ENCODE data around the gene ZFP1.
"Not testable (repeated sequence)": the region's sequence is repeated elsewhere in the genome, so short reads cannot be mapped to it uniquely, and the experiment has no call there.

ZFP1 gene

DNA sequence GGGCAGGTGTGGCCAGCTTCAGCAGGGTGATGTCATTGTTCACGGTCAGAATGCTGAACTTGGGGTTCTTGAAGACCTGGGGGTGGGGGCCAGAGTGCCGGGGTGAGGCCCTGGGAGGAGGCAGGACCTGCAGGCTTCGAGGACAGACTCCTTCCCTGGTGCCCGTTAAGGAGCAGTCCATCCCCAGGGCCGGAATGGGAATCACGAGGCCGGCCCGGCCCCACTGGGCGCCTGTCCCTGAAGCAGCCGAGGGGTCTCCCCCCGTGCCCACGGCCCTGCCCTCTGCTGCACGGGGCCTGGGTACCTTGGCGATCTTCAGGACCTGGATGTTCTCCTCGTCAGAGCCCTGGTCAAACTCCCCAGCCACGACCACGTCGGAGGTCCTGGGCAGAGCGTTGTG is 57.1 kb downstream of the ZFP1 start:
- not testable (repeated sequence) for DNase-seq

DNA sequence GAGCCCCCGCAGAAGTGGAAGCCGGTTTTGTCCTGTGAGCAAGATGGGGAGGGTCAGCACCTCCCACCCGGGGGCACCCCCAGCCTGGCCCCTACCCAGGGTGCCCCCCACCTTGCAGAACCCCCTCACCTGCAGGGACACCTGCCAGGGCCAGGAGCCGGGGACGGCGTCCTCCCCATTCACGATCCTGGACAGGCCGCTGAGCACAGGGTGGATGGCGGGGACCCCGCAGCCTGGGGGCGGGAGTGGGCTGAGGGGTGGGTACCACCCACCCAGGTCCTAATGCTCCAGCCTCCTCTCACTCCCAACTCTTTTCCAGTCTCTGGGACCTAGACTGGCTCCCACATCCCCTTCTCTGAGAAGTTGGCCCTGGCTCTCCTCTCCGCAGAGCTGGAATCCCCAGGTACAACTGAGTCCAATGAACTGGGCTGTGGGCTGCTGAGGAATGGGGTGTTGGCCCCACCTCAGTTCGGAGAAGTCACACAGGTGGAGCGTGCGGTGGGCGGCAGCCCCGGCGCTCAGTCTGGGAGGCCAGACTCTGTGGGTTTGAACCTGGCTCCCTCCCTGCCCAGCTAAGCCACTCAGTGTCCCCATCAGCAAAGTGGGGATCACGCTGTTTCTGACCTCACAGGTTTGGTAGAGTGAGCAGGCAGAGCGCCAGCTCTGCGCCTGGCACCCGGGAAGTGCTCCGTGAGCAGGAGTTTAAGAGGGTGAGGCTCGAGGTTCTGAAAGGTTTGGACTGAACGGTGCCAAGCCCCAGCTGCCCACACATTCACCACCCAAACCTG is 57.8 kb downstream of the ZFP1 start:
- not testable (repeated sequence) for DNase-seq

DNA sequence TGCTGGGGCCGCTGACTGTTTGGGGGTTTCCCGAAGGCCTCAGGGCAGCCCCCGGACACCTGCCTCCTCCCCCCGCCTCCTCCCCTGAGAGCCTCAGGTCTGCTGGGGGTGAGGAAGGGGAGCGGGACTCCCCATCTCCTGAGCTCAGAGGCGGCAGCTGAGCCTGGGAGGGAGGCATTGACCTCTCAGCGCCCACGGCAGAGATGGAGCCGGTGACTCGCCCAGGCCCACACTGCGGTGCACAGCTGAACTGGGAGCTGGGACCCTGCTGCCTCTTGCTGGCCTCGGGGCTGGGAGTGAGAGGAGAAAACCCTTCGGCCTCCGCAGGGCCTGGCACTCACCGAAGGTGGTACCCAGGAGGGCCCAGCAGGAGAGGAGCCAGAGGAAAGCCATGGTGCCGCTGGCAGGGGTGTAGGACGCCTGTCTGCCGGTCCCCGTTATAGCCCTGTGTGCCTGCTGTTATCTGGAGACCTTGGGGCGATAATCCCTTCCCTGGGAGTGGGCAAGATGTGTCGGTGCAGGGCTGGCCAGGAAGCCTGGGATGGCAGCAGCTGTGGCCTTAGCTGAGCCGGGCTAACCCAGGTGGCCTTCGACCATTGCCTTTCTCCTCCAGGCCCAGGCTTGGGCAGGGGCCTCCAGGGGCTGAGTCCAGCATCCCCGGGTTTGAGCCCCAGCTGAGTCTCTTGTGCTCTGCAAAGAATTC is 58.6 kb downstream of the ZFP1 start, which contains the start of gene CTRB2:
Gene CTRB2 (minus strand): TSS at position 413 of the 703 bp plus-strand sequence. CDS start 20 bp downstream, at position 393.
- DNase-seq = no peak

DNA sequence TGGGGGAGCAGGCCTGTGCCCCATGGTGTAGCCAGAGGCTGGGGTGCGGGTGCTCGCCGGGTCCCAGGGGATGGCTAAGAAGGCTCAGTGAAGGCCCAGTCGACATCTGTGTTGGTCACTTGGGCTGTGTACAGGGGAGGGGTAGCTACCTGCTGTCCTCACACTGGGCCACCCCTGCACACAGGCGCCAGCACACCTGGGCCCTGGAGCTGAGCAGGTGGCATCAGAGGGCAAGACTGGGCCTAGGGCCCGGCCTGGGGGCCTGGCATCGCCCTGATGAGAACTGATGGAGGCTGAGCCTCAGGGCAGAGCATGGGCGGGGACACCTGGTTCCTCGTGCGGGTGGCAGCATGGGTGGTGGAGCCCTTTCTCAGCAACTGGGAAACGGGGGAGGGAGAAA is 59.5 kb downstream of the ZFP1 start:
- DNase-seq = no peak

DNA sequence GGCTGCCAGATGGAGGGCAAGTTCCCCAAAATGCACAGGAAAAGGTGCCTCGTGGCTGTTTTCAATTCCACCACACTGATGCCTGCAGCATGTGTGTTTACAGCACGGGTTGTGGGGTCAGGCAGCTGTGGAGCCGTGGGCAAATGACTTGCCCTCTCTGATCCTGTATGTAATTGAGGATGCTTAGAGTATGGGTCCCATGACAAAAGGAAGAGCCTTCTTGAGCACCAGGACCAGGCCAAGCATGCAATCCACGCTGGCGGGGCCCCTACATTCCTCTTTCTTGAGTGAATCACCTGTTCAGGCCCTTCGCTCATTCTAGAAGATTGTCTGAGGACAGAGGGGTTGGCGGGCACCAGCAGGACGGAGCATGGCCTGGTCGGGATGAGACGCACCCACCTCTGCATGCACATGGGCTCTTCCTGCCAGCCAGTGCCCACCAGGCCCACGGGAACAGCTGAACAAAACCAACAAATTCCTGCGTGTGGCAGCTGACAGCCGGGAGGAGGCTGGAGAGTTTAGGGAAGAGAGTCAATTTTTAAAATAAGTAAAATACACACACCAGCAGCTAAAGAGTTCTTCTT is 60.0 kb downstream of the ZFP1 start:
- no peak for DNase-seq

DNA sequence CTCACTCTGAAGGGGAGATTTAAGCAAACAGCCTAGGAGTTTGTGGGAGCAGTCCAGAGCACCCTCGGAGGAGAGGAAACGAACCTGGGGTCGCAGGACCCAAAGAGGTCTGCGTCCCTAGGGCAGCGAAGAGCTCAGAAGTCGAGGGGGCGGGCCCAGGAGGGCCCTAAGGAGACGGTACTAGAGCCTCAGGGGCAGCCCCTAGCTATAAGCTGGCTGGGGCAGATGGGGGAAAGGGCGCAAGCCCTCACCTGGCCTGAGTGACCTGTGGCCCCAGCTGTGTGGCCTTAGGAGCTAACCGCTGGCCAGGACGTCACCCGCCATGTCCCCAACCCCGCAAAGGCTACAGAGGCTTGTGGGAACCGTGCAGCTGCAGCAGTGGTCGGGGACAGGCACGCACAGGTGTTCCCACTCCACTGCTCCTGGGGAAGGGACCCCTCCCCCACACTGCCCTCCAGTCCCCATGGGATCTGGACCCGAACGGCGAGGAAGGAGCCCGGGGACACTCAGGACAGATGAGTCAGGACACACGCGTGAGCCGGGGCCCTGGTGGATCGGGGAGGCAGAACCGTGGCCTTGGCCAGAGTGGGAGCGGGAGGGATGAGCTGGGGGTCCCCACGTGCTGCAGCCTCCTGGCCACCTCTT is 60.7 kb downstream of the ZFP1 start:
- DNase-seq = no peak

DNA sequence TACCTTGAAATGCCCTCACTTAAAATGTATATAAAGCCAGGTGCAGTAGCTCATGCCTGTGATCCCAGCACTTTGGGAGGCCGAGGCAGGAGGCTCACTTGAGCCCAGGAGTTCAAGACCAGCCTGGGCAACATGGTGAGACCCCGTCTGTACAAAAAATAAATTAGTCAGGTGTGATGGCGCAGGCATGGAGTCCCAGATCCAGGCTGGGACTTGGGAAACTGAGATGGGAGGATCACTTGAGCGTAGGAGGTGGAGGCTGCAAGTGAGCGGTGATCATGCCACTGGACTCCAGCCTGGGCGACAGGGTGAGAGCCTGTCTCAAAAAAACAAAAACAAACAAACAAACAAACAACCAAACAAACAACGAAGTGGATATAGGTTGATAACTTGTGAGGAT is 61.2 kb downstream of the ZFP1 start:
- not testable (repeated sequence) for DNase-seq

DNA sequence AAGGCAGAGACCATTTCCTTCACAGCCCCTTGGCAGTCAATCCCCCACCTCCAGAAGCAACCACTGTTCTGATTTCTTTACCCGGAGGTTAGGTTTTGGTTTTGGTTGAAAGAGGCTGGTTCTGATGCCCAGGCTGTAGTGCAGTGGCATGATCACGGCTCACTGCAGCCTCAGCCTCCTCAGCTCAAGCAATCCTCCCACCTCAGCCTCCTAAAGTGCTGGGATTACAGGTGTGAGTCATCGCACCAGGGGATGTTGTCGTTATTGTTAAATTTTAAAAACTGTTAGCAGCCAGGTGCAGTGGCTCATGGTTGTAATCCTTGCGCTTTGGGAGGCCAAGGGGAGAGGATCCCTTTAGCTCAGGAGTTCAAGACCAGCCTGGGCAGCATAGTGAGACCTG is 61.6 kb downstream of the ZFP1 start:
- no peak for DNase-seq

DNA sequence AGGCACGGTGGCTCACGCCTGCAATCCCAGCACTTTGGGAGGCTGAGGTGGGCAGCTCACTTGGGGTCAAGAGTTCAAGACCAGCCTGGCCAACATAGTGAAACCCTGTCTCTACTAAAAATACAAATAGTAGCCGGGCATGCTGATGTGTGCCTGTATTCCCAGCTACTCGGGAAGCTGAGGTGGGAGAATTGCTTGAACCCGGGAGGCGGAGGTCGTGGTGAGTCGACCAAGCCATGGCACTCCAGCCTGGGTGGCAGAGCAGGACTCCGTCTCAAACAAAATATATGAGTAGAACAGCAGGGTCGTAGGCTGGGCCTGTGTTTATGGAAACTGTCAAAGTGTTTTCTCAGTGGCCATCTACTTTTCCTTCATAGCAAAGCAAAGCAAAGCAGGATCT is 63.0 kb downstream of the ZFP1 start:
- not testable (repeated sequence) for DNase-seq

DNA sequence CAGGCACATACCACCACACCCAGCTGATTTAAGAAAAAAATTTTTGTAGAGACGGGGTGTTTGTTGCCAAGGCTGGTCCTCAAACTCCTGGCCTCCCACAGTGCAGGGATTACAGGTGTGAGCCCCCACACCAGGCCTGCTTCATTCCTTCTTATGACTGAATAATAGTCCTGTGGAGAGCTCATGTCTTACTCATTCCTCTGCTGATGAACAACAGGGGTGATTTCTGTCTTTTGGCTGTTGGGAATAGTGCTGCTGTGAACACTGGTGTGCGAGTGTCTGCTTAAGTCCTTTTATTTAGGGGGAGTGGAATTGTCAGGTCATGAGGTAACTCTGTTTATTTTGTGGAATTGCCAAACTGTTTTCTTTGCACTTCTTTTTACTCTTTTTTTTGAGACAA is 67.8 kb downstream of the ZFP1 start:
- peak; percentile 33 for DNase-seq

DNA sequence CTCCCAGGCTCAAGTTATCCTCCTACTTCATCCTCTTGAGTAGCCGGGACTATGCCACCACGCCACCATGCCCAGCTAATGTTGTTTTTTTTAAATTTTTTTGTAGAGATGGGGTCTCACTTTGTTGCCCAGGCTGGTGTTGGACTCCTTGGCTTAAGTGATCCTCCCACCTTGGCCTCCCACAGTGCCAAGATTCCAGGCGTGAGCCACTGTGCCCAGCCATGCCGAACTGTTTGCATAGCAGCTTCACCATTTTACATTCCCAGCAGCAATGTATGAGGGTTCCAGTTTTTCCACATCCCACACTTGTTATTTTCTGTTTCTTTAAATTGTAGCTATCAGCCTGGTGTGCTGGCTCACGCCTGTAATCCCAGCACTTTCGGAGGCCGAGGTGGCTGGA is 68.3 kb downstream of the ZFP1 start:
- DNase-seq = peak; percentile 23

DNA sequence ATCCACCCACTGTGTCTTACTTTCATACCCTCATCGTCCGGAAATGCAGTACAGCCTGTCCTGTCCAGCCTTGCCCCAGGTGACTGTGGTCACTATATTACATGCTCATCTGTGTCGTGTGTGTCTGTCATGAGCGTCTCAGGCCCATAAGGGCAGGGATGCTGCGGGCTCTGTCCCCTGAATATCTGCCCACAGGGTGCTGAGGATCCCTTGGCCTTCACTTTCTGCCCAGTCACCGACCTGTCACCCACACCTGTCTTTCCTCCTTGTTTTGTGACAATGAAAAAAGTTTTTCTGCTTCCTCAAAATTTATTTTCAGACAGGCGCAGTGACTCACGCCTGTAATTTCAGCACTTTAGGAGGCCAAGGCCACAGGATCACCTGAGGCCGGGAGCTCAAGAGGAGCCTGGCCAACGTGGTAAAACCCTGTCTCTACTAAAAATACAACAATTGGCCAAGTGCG is 69.1 kb downstream of the ZFP1 start:
- DNase-seq = no peak

DNA sequence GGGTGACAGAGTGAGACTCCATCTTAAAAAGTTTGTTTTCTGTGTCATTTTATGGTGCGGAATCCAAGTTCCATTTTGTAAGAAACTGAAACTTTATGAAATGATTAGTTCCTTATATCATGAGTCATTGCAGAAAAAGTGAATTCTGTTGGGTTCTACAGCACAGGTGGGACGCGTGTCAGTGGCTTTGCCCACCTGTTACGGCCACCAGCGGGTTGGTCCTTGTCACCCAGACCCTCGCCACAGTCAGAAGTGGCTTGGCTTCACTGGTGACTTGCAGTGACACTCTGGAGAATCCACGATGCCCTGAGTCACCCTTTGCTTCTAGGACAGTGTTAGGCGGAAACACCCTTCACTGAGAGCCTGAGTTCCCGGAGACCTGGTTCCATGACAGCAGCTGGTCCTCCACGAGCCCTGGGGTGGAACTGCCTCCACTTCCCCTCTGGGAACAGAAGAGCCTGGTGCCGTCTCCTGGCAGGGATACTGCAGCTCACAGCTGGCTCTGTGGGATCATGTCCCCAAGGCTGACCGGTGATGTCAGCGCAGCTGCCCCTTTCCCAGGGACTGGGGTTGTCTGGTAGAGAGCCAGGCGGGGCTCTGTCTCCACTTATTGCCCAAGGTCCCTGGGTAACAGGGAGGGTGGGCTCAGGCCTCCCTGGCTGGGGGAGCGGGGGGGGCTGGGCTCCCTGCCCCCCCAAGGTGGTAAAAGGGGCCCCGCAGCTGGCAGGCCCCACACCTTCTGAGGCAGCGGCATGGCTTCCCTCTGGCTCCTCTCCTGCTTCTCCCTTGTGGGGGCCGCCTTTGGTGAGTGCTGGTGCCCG is 70.1 kb downstream of the ZFP1 start, which contains the start of gene CTRB1:
Gene CTRB1 (plus strand): TSS at position 733 of the 821 bp plus-strand sequence. CDS start 20 bp downstream, at position 753.
- no peak for DNase-seq

DNA sequence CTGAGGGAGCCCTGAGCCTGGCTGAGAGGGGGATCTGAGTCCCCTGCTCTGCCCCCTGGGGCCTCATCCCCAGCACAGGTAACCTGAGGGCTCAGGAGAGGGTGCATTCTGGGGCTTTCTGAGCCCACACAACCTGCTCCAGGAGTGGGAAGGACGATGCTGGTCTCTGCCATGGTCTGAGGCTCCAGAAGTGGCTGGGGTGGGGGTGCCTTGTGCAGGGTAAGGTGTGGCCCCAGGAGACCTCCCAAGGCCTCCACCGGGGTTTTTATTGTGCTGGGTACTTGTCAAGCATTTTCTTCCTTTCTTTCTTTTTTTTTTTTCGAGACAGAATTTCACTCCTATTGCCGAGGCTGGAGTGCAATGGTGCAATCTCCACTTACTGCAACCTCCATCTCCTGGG is 70.8 kb downstream of the ZFP1 start:
- no peak for DNase-seq

DNA sequence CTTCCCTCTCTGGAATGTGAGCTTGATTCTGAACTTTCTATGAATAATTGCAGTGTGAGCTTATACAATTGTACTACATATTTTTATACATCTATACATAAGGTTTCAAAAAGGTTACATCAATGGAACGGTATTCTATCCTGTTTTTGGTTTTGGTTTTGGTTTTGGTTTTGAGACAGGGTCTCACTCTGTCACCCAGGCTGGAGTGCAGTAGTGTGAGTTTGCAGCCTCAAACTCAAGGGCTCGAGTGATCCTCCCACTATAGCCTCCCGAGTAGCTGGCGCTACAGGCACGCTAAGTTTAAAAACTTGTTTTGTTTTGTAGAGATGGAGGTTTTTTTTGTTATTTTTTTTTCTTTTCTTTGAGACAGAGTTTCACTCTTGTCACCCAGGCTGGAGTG is 71.5 kb downstream of the ZFP1 start:
- DNase-seq = no peak
